GM12878 (cell line): Measurements from ENCODE around the gene FBXO39. TPM values are rescaled to one million over a fixed set of nuclear protein-coding genes. Genes with fewer than 3 reads are reported as not detected.

Experiments
- ATAC-seq: fragments of 200-7000 bp; cut with Tn5 transposase; 3 replicates; pipeline ENCODE4 v1.9.1; 2020; ENCODE audit warnings: mild to moderate bottlenecking, moderate library complexity
- BruUV-seq: library from RNA; stranded (reverse); fragments of 400-500 nt; replicated peaks from 2 replicates; lab custom pipeline; 2021; lab: Mats Ljungman, UMichigan
- CTCF ChIA-PET: fragments of 300-600 bp; sonication (Branson Sonifier 250); formaldehyde crosslinking; extraction: SDS; loops from one replicate; lab custom pipeline; 2021; ENCODE audit warnings: inconsistent platforms; lab: Yijun Ruan, JAX
- POLR2A ChIA-PET: fragments of 350-600 bp; formaldehyde crosslinking; extraction: SDS; loops from one replicate; lab custom pipeline; 2021; ENCODE audit warnings: inconsistent platforms; lab: Charles Lee
- RAD21 ChIA-PET: fragments of 300-600 bp; sonication (Branson Sonifier 250); formaldehyde crosslinking; loops from one replicate; lab custom pipeline; 2023; ENCODE audit warnings: antibody characterized with exemption; ENCODE audit not compliant: unreplicated experiment; lab: Charles Lee
- SMC1A ChIA-PET: fragments of 300-600 bp; sonication (Branson Sonifier 250); formaldehyde crosslinking; loops from one replicate; lab custom pipeline; 2023; ENCODE audit not compliant: unreplicated experiment, uncharacterized antibody; lab: Charles Lee
- DNase-seq: peaks from one replicate; pipeline ENCODE4 v3.0.0-alpha.2; 2011; ENCODE audit warnings: low read depth, low spot score
- FAIRE-seq: peaks from 3 replicates; lab custom pipeline; 2011; peaks lifted over from hg19 to GRCh38; lab: Jason Lieb, UNC
- H2AFZ ChIP-seq: 2 replicates; pipeline ENCODE4 v1.6.0; 2011; ENCODE audit warnings: low read depth, low read length, control low read depth; ENCODE audit not compliant: control insufficient read depth
- H3K27ac ChIP-seq: 2 replicates; pipeline ENCODE4 v1.5.1; 2011; ENCODE audit warnings: control low read depth; ENCODE audit not compliant: control insufficient read depth, insufficient read depth
- H3K27me3 ChIP-seq, 2 experiments: replicated peaks in 1 of 2; 2 replicates each; pipeline versions ENCODE4 v1.6.0 to v1.6.1; 2011; ENCODE audit warnings: low read length in 1 of 2; ENCODE audit not compliant: control insufficient read depth in 2 of 2, insufficient read depth in 2 of 2
- H3K36me3 ChIP-seq, 2 experiments: 2 replicates each; pipeline ENCODE4 v1.5.1; 2011; ENCODE audit warnings: low read length in 1 of 2; ENCODE audit not compliant: control insufficient read depth in 2 of 2, insufficient read depth in 2 of 2
- H3K4me1 ChIP-seq: 2 replicates; pipeline ENCODE4 v1.6.1; 2011; ENCODE audit warnings: mild to moderate bottlenecking, low read length, moderate library complexity, mixed read lengths; ENCODE audit not compliant: control insufficient read depth, insufficient read depth
- H3K4me2 ChIP-seq: 2 replicates; pipeline ENCODE4 v1.6.0; 2011; ENCODE audit warnings: control low read depth; ENCODE audit not compliant: control insufficient read depth, insufficient read depth
- H3K4me3 ChIP-seq: fragments of 200-600 bp; sonication (generic); 2 replicates; pipeline ENCODE4 v1.5.1; 2016
- H3K79me2 ChIP-seq: 2 replicates; pipeline ENCODE4 v1.6.0; 2011; ENCODE audit warnings: low read length; ENCODE audit not compliant: control insufficient read depth, insufficient read depth
- H3K9ac ChIP-seq: 2 replicates; pipeline ENCODE4 v1.8.0; 2011; ENCODE audit warnings: low read length, control low read depth, mixed read lengths; ENCODE audit not compliant: control insufficient read depth, insufficient read depth
- H3K9me3 ChIP-seq: replicated peaks from 3 replicates; pipeline ENCODE4 v1.5.1; 2011; ENCODE audit warnings: mild to moderate bottlenecking, low read length; ENCODE audit not compliant: control insufficient read depth, insufficient read depth
- H4K20me1 ChIP-seq: 2 replicates; pipeline ENCODE4 v1.6.0; 2011; ENCODE audit not compliant: control insufficient read depth, insufficient read depth
- EZH2 ChIP-seq: IDR thresholded peaks from 2 replicates; pipeline ENCODE4 v1.6.1; 2012; ENCODE audit warnings: low read depth, mild to moderate bottlenecking, control low read depth, inconsistent platforms, low read length, borderline replicate concordance; ENCODE audit not compliant: control insufficient read depth
- HCFC1 ChIP-seq: fragments of 150-350 bp; IDR thresholded peaks from 2 replicates; pipeline ENCODE4 v1.6.1; 2014; ENCODE audit warnings: low read length
- NFYA ChIP-seq: IDR thresholded peaks from 2 replicates; pipeline ENCODE4 v1.6.1; 2011; ENCODE audit warnings: low read depth, mild to moderate bottlenecking, low read length, improper control_type of control experiment, borderline replicate concordance
- NR2C1 ChIP-seq: fragments of 450-650 bp; IDR thresholded peaks from 2 replicates; pipeline ENCODE4 v1.6.1; 2017; ENCODE audit warnings: antibody characterized with exemption, mild to moderate bottlenecking, moderate library complexity
- PAX8 ChIP-seq: fragments of 450-650 bp; IDR thresholded peaks from 2 replicates; pipeline ENCODE4 v1.6.1; 2017; ENCODE audit warnings: mild to moderate bottlenecking, moderate library complexity
- POLR2A ChIP-seq: IDR thresholded peaks from 2 replicates; pipeline ENCODE4 v1.6.1; 2011; ENCODE audit warnings: low read depth, mild to moderate bottlenecking, low read length
- RB1 ChIP-seq: fragments of 450-650 bp; formaldehyde crosslinking; IDR thresholded peaks from 2 replicates; pipeline ENCODE4 v1.6.1; 2017; ENCODE audit warnings: mild to moderate bottlenecking, borderline replicate concordance
- SP1 ChIP-seq: IDR thresholded peaks from one replicate; pipeline ENCODE4 v1.6.1; 2011; ENCODE audit warnings: low read depth, low read length
- ZBTB33 ChIP-seq: fragments of 450-650 bp; IDR thresholded peaks from 2 replicates; pipeline ENCODE4 v1.6.1; 2017; ENCODE audit warnings: mild to moderate bottlenecking
- WGBS: methylation state at CpG from one replicate; pipeline ENCODE4 v1.1.6; 2016; ENCODE audit warnings: low lambda C conversion rate; ENCODE audit not compliant: insufficient replicate concordance, insufficient coverage; ENCODE audit errors: missing lambda C conversion rate; 5-methylcytosine and 5-hydroxymethylcytosine counted together
- in situ Hi-C: fragments of 300-500 bp; cut with MboI; formaldehyde crosslinking; loops from 9 replicates; pipeline ENCODE4 v1.14.3; 2018; ENCODE audit warnings: mixed read lengths
- intact Hi-C: fragments of 100-400 bp; cut with micrococcal nuclease; formaldehyde crosslinking; loops from one replicate; pipeline ENCODE4 v1.14.2; 2022; ENCODE audit not compliant: unreplicated experiment
- polyA plus RNA-seq, 11 experiments: library from polyadenylated mRNA; depleted of rRNA in 4 of 11; unstranded in 6 of 11; stranded (reverse) in 5 of 11; fragments of >200 nt; fragmentation: Nextera tagmentation in 4 of 11; fragmentation: Illumina TruSeq in 1 of 11; extraction: Ambion mirVana in 4 of 11; extraction: Trizol in 1 of 11; gene quantifications; 1 replicate in 1 of 11; 2 replicates in 10 of 11; pipeline versions ENCODE4 v1.2.1 to v1.2.3, GENCODE V29; 2011 to 2016; ENCODE audit warnings: inconsistent platforms in 2 of 11, missing spikeins in 2 of 11, low read depth in 1 of 11
- total RNA-seq, 4 experiments: library from RNA; depleted of rRNA in 3 of 4; stranded (reverse); fragments of >200 nt in 3 of 4; fragmentation: Illumina TruSeq in 1 of 4; extraction: Trizol in 1 of 4; gene quantifications; 2 replicates each; pipeline versions ENCODE4 v1.2.1 to v1.2.3, GENCODE V29; 2013 to 2021

The FBXO39 gene
- total and polyA plus RNA-seq, 10 of the 15 experiments (the other 5 are each of a cell fraction or from before 2014, with no cell fraction given), result 0.05 to 0.62 (median 0.16) TPM; not detected in 6

GRCh38 chr17:6753546-6753945 is 22.5 kb upstream of the FBXO39 start:
- RAD21 ChIA-PET, result no interaction called here
- no peak overlapping the region for H3K4me3 ChIP-seq
- 82% methylated on average over 6 of the region's 6 CpGs for WGBS
- H3K36me3 ChIP-seq, result peaks cover 0 to 5% of the 10 kb centered on the region in 2 experiments; a peak in 2 of 4 replicates
- POLR2A ChIA-PET, result no interaction called here
- peaks cover 27% of the 10 kb centered on the region for H3K79me2 ChIP-seq
- no peaks in the 10 kb centered on the region for H4K20me1 ChIP-seq
- SMC1A ChIA-PET, result interaction anchor here (1.1 kb wide), 1 partner anchor 13 kb away, joined by 3 read pairs; no protein-coding TSS in a partner anchor
- no peaks in the 10 kb centered on the region for H3K27me3 ChIP-seq
- H3K4me1 ChIP-seq, result peaks cover 15% of the 10 kb centered on the region
- DNase-seq (no peak), FAIRE-seq (no peak), ATAC-seq (no peak)
- no peaks in the 10 kb centered on the region for H3K9me3 ChIP-seq
- CTCF ChIA-PET, result no interaction called here
- intact Hi-C loops (loop anchor here (10.0 kb wide), 2 partner anchors 89 to 261 kb away; partner anchors contain the start of gene RNASEK), in situ Hi-C loops (no loop called here)
- H3K27ac ChIP-seq, result no peak overlapping the region
- H2AFZ ChIP-seq, result no peak overlapping the region; the same call in 1 of the 2 replicates
- no peak overlapping the region for H3K9ac ChIP-seq
- BruUV-seq, result no TSS peak
- no peak overlapping the region for H3K4me2 ChIP-seq
- TF ChIP-seq NFYA (no peak), NR2C1 (no peak), EZH2 (no peak), POLR2A (no peak), PAX8 (no peak), HCFC1 (no peak), RB1 (no peak), SP1 (no peak), ZBTB33 (no peak)
